B cell (primary cell): ENCODE data around the gene TSPAN32.

Experiments
- EZH2 ChIP-seq: IDR thresholded peaks from 2 replicates; pipeline ENCODE4 v1.6.1; 2012; ENCODE audit warnings: borderline replicate concordance, low read depth, mild to moderate bottlenecking, moderate library complexity, low read length; ENCODE audit not compliant: insufficient read depth, poor library complexity, severe bottlenecking
- TF ChIP-seq, protein P1 (sequence below): fragments of 200-600 bp; IDR thresholded peaks from one replicate; pipeline ENCODE4 v1.8.0; 2022; ENCODE audit warnings: antibody characterized with exemption, mild to moderate bottlenecking

DNA sequence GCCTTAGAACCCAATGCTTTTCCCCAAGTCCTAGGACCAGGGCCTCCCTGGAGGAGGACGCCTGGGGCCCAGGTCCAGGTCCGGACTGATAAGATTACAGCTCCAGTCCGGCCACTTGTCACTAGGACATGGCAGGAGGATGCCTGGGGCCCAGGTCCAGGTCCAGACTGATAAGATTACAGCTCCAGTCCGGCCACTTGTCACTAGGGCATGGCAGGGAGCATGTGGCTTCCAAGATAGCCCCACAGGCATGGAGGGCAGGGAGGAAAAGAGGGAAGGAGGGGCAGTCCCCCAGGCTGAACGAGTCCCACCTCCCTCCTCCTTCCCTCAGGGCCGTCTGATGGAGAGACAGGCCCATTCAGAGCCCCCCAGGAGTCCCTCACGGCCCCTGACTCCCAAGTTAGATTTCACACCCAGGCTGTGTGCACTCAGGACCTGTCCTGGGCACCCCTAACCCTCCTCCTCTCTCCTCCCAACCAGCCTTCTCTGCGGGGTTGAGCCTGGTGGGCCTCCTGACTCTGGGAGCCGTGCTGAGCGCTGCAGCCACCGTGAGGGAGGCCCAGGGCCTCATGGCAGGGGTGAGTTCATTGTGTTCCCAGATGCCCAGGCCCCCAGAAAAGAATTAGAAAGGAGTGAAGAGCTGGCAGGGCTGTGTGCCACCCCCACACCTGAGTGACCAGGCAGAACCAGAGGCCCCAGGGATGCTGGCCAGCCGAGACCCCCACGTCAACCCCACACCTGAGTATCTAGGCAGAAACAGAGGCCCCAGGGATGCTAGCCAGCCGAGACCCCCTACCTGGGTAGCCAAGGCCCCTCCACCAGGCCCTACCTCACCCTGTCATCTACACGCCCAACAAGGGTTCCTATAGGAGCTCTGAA, 2.1 kb downstream of the TSPAN32 start:
- TF ChIP-seq, protein P1, sequence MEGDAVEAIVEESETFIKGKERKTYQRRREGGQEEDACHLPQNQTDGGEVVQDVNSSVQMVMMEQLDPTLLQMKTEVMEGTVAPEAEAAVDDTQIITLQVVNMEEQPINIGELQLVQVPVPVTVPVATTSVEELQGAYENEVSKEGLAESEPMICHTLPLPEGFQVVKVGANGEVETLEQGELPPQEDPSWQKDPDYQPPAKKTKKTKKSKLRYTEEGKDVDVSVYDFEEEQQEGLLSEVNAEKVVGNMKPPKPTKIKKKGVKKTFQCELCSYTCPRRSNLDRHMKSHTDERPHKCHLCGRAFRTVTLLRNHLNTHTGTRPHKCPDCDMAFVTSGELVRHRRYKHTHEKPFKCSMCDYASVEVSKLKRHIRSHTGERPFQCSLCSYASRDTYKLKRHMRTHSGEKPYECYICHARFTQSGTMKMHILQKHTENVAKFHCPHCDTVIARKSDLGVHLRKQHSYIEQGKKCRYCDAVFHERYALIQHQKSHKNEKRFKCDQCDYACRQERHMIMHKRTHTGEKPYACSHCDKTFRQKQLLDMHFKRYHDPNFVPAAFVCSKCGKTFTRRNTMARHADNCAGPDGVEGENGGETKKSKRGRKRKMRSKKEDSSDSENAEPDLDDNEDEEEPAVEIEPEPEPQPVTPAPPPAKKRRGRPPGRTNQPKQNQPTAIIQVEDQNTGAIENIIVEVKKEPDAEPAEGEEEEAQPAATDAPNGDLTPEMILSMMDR = no peak
- no peak for TF ChIP-seq EZH2
